ENCODE measurements around the gene UTS2R.
"Not testable (repeated sequence)": the region's sequence is repeated elsewhere in the genome, so short reads cannot be mapped to it uniquely, and the experiment has no call there.

The UTS2R gene

GRCh38 chr17:82366749-82367148 lies 4.8 kb upstream of the UTS2R start:
- no peak for DNase-seq (ENCODE audit: low read depth, low spot score)
- Histone ChIP-seq H3K9ac (ENCODE audit: insufficient read length, low read depth) (no peak overlapping the region), H3K27me3 (ENCODE audit: insufficient read depth, insufficient read length) (peaks cover 24% of the 10 kb centered on the region), H3K36me3 (ENCODE audit: insufficient read depth, insufficient read length, low read length) (no peaks in the 10 kb centered on the region), H3K4me3 (ENCODE audit: insufficient read length, low read depth) (no peak overlapping the region), H3K4me1 (ENCODE audit: insufficient read depth, insufficient read length) (no peaks in the 10 kb centered on the region), H3K9me3 (ENCODE audit: insufficient read depth, low read length) (no peaks in the 10 kb centered on the region; the same call in 1 of the 2 replicates)
- TF ChIP-seq YY1 (IDR thresholded peaks at IDR 0.05; ENCODE audit: insufficient read depth, insufficient read length) = no peak
- TF ChIP-seq ZNF274 (IDR thresholded peaks at IDR 0.05; ENCODE audit: low read depth, low read length) = no peak
- TF ChIP-seq SUZ12 (IDR thresholded peaks at IDR 0.05; ENCODE audit: extremely low read depth, insufficient read depth, insufficient read length) = no peak

- Histone ChIP-seq H3K9me3 (ENCODE audit: insufficient read depth, low read length) (no peaks in the 10 kb centered on the region; the same call in 1 of the 2 replicates), H3K4me1 (ENCODE audit: insufficient read depth, insufficient read length) (no peaks in the 10 kb centered on the region), H3K4me3 (ENCODE audit: insufficient read length, low read depth) (no peak overlapping the region), H3K27me3 (ENCODE audit: insufficient read depth, insufficient read length) (peaks cover 33% of the 10 kb centered on the region), H3K36me3 (ENCODE audit: insufficient read depth, insufficient read length, low read length) (no peaks in the 10 kb centered on the region), H3K9ac (ENCODE audit: insufficient read length, low read depth) (no peak overlapping the region)
- no peak for DNase-seq (ENCODE audit: low read depth, low spot score)
- no peak for TF ChIP-seq YY1 (IDR thresholded peaks at IDR 0.05; ENCODE audit: insufficient read depth, insufficient read length)
Observed at GRCh38 chr17:82367724-82368524, 3.6 kb upstream of the UTS2R start.

GRCh38 chr17:82369211-82369610 lies 2.4 kb upstream of the UTS2R start:
- Histone ChIP-seq H3K4me3 (ENCODE audit: insufficient read length, low read depth) (no peak overlapping the region), H3K9ac (ENCODE audit: insufficient read length, low read depth) (no peak overlapping the region), H3K4me1 (ENCODE audit: insufficient read depth, insufficient read length) (no peaks in the 10 kb centered on the region), H3K9me3 (ENCODE audit: insufficient read depth, low read length) (no peaks in the 10 kb centered on the region; the same call in 1 of the 2 replicates), H3K36me3 (ENCODE audit: insufficient read depth, insufficient read length, low read length) (no peaks in the 10 kb centered on the region), H3K27me3 (ENCODE audit: insufficient read depth, insufficient read length) (peaks cover 33% of the 10 kb centered on the region)
- no peak for TF ChIP-seq SUZ12 (IDR thresholded peaks at IDR 0.05; ENCODE audit: extremely low read depth, insufficient read depth, insufficient read length)
- no peak for TF ChIP-seq ZNF274 (IDR thresholded peaks at IDR 0.05; ENCODE audit: low read depth, low read length)
- no peak for TF ChIP-seq YY1 (IDR thresholded peaks at IDR 0.05; ENCODE audit: insufficient read depth, insufficient read length)
- no peak for DNase-seq (ENCODE audit: low read depth, low spot score)

GRCh38 chr17:82370471-82371332 lies 863 bp upstream of the UTS2R start:
- H3K9ac ChIP-seq (ENCODE audit: insufficient read length, low read depth) = peak overlapping the region; percentile 67
- H3K27me3 ChIP-seq (ENCODE audit: insufficient read depth, insufficient read length) = peaks cover 33% of the 10 kb centered on the region
- TF ChIP-seq SUZ12 (IDR thresholded peaks at IDR 0.05; ENCODE audit: extremely low read depth, insufficient read depth, insufficient read length) = no peak
- no peak for TF ChIP-seq ZNF274 (IDR thresholded peaks at IDR 0.05; ENCODE audit: low read depth, low read length)
- TF ChIP-seq YY1 (IDR thresholded peaks at IDR 0.05; ENCODE audit: insufficient read depth, insufficient read length) = no peak
- H3K4me3 ChIP-seq (ENCODE audit: insufficient read length, low read depth) = peak overlapping the region; percentile 33
- DNase-seq (ENCODE audit: low read depth, low spot score) = no peak
- H3K36me3 ChIP-seq (ENCODE audit: insufficient read depth, insufficient read length, low read length) = no peaks in the 10 kb centered on the region
- H3K9me3 ChIP-seq (ENCODE audit: insufficient read depth, low read length) = no peaks in the 10 kb centered on the region; the same call in 1 of the 2 replicates
- H3K4me1 ChIP-seq (ENCODE audit: insufficient read depth, insufficient read length) = peaks cover 3% of the 10 kb centered on the region

GRCh38 chr17:82372249-82373071 lies 895 bp downstream of the UTS2R start:
- peaks cover 10% of the 10 kb centered on the region for H3K4me1 ChIP-seq (ENCODE audit: insufficient read depth, insufficient read length)
- TF ChIP-seq YY1 (IDR thresholded peaks at IDR 0.05; ENCODE audit: insufficient read depth, insufficient read length) (no peak), SUZ12 (IDR thresholded peaks at IDR 0.05; ENCODE audit: extremely low read depth, insufficient read depth, insufficient read length) (no peak), ZNF274 (IDR thresholded peaks at IDR 0.05; ENCODE audit: low read depth, low read length) (no peak)
- DNase-seq (ENCODE audit: low read depth, low spot score) = no peak
- no peaks in the 10 kb centered on the region; the same call in 1 of the 2 replicates for H3K9me3 ChIP-seq (ENCODE audit: insufficient read depth, low read length)
- H3K9ac ChIP-seq (ENCODE audit: insufficient read length, low read depth) = peak overlapping the region; percentile 67
- no peaks in the 10 kb centered on the region for H3K36me3 ChIP-seq (ENCODE audit: insufficient read depth, insufficient read length, low read length)
- H3K4me3 ChIP-seq (ENCODE audit: insufficient read length, low read depth) = peak overlapping the region; percentile 33
- H3K27me3 ChIP-seq (ENCODE audit: insufficient read depth, insufficient read length) = peaks cover 33% of the 10 kb centered on the region

- Histone ChIP-seq H3K27me3 (ENCODE audit: insufficient read depth, insufficient read length) (peaks cover 33% of the 10 kb centered on the region), H3K4me1 (ENCODE audit: insufficient read depth, insufficient read length) (peaks cover 12% of the 10 kb centered on the region)
- not testable (repeated sequence) for H3K9ac ChIP-seq (ENCODE audit: insufficient read length, low read depth)
Observed at GRCh38 chr17:82373072-82373452, 1.5 kb downstream of the UTS2R start.

More at GRCh38 chr17:82373072-82373452, 1.5 kb downstream of the UTS2R start:
- DNase-seq (ENCODE audit: low read depth, low spot score); H3K4me3 ChIP-seq (ENCODE audit: insufficient read length, low read depth); H3K9me3 ChIP-seq (ENCODE audit: insufficient read depth, low read length); H3K36me3 ChIP-seq (ENCODE audit: insufficient read depth, insufficient read length, low read length): not testable (repeated sequence)

All from NT2/D1 (cell line).